NB4 (cell line): ENCODE results near the gene SORL1-AS1.

Experiments
- DNase-seq: peaks from one replicate; pipeline ENCODE4 v3.0.0; 2010; ENCODE audit warnings: low read depth
- H3K4me3 ChIP-seq: one replicate; pipeline ENCODE4 v1.5.1; 2011; ENCODE audit warnings: mild to moderate bottlenecking, low read depth, low read length, moderate library complexity
- MAX ChIP-seq: IDR thresholded peaks from 2 replicates; pipeline ENCODE4 v1.6.1; 2011; ENCODE audit warnings: low read depth, low read length
- MYC ChIP-seq: IDR thresholded peaks from 2 replicates; pipeline ENCODE4 v1.6.1; 2011; ENCODE audit warnings: low read depth, low read length
- POLR2A ChIP-seq: IDR thresholded peaks from 2 replicates; pipeline ENCODE4 v1.6.1; 2011; ENCODE audit warnings: mild to moderate bottlenecking; ENCODE audit not compliant: insufficient read length; ENCODE audit errors: extremely low read depth
- TF ChIP-seq, protein P1 (sequence below): IDR thresholded peaks from one replicate; pipeline ENCODE4 v1.5.1; 2012; ENCODE audit warnings: low read depth, low read length

The SORL1-AS1 gene

DNA sequence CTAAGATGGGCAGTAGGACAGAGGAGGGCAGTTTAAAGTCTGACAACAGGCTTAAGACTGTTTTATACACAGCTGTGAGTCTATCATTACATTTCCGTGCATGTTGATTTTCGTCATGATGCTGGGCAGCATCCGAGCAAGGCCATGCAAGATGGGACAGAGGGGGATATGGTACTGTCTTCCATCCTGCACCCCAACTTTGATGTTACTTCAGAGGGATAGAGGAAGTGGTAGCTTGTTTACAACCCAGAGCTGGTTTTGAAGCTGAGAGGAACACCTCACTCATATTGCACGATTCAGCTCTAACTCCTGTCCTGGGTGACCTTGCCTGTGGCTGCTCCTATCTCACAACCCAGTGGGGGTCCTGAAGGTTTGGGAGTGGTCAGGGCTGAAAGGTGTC lies 3.6 kb downstream of the SORL1-AS1 start:
- DNase-seq, result peak; percentile 34
- no peak overlapping the region for H3K4me3 ChIP-seq
- TF ChIP-seq MAX (no peak), POLR2A (no peak), MYC (no peak)
- TF ChIP-seq, protein P1, sequence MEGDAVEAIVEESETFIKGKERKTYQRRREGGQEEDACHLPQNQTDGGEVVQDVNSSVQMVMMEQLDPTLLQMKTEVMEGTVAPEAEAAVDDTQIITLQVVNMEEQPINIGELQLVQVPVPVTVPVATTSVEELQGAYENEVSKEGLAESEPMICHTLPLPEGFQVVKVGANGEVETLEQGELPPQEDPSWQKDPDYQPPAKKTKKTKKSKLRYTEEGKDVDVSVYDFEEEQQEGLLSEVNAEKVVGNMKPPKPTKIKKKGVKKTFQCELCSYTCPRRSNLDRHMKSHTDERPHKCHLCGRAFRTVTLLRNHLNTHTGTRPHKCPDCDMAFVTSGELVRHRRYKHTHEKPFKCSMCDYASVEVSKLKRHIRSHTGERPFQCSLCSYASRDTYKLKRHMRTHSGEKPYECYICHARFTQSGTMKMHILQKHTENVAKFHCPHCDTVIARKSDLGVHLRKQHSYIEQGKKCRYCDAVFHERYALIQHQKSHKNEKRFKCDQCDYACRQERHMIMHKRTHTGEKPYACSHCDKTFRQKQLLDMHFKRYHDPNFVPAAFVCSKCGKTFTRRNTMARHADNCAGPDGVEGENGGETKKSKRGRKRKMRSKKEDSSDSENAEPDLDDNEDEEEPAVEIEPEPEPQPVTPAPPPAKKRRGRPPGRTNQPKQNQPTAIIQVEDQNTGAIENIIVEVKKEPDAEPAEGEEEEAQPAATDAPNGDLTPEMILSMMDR, result no peak

GRCh38 chr11:121448431-121448941 lies 4.3 kb downstream of the SORL1-AS1 start:
- TF ChIP-seq, protein P1, result no peak
- TF ChIP-seq MYC, result 0 out of 2 replicates have a peak, but pooled peaks have one; percentile 19
- TF ChIP-seq POLR2A, result no peak
- TF ChIP-seq MAX, result peak; percentile 59; the same call in 1 of the 2 replicates
- no peak overlapping the region for H3K4me3 ChIP-seq
- DNase-seq, result peak; percentile 67

DNA sequence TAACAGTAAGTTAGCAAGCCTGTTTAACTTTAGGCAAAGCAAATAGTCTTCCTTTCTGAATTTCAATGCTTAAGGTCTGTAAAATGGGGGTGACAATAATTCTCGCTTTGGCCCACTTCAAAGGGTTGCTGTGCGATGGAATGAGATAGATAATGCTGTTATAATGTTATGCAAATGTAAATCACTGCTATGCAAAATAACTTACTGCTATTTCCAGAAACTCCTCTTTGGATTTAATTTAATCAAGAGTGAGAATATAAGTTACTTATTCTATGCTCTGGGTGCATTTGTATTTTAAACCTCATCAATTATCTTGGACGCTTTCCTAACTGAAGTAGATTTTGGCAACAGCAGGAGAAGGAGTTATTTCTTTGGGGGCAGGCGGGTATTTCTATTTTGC lies 4.8 kb downstream of the SORL1-AS1 start:
- TF ChIP-seq MAX (no peak), MYC (no peak), POLR2A (no peak)
- TF ChIP-seq, protein P1, result no peak
- no peak overlapping the region for H3K4me3 ChIP-seq
- DNase-seq, result no peak

DNA sequence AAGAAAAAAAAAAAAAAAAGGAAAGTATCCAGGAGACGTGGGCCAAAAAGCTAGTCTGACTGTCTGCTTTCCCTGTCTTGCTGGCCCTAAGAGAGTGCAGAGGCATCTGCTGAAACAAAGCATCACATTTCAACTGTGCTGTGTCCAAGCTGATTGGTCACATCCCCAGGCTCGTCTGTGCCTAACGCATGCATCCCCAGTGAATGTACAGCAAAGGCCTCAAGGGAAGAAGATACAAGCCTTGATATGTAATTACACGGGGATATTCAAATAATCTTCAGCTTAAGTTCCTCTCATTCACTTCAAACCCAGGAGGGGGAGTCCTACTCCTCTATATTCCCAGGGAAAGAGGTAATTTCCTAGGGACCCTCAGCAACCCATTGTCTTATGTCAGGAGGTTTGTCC lies 6.0 kb downstream of the SORL1-AS1 start:
- DNase-seq, result peak; percentile 64
- TF ChIP-seq MYC (no peak), MAX (no peak), POLR2A (no peak)
- TF ChIP-seq, protein P1, result no peak
- H3K4me3 ChIP-seq, result no peak overlapping the region

- no peak for DNase-seq
- no peak for TF ChIP-seq MAX
- TF ChIP-seq MYC, result no peak
- TF ChIP-seq, protein P1, result no peak
- no peak for TF ChIP-seq POLR2A
- no peak overlapping the region for H3K4me3 ChIP-seq
Observed at GRCh38 chr11:121445071-121445768, 7.5 kb downstream of the SORL1-AS1 start.
